SKM-1 treated with dmso at 0.1 percent for 144 hours (cell line): ENCODE measurements around the gene LMBR1L.
"Not testable (repeated sequence)": the region's sequence is repeated elsewhere in the genome, so short reads cannot be mapped to it uniquely, and the experiment has no call there.

Source experiments
- DNase-seq: peaks from one replicate; lab custom pipeline; 2025; ENCODE audit not compliant: unreplicated experiment; lab: John Stamatoyannopoulos, UW

The LMBR1L gene

GRCh38 chr12:49110464-49111155, at the start of gene LMBR1L:
Gene LMBR1L (minus strand): TSS chr12:49110847. CDS start chr12:49110555, 292 bp downstream.
- peak; percentile 89 for DNase-seq

GRCh38 chr12:49160399-49160798, 49.8 kb upstream of the LMBR1L start:
- DNase-seq: no peak

- no peak for DNase-seq
Measured at GRCh38 chr12:49154221-49154620, 43.6 kb upstream of the LMBR1L start.

- DNase-seq: no peak
Measured at GRCh38 chr12:49147384-49147783, 36.7 kb upstream of the LMBR1L start.

DNA sequence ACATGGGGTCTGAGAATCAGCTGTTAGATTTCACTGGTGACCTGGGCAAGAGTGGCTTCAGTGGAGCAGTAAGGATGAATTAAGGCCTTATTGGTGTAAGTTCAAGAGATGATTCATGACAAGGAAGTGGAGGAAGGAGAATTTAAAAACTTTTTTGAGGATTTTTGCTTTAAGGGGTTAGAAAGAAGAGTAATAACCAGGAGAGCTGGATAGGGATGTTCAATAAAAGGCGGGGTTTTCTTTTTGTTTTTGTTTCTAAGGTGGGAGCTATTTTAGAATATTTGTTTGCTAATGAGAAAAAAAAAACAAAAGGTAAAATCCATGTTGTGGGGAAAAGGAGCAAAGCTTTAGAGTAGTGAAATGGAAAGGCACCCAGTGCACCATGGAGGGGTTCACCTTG, 35.8 kb upstream of the LMBR1L start:
- DNase-seq: no peak

DNA sequence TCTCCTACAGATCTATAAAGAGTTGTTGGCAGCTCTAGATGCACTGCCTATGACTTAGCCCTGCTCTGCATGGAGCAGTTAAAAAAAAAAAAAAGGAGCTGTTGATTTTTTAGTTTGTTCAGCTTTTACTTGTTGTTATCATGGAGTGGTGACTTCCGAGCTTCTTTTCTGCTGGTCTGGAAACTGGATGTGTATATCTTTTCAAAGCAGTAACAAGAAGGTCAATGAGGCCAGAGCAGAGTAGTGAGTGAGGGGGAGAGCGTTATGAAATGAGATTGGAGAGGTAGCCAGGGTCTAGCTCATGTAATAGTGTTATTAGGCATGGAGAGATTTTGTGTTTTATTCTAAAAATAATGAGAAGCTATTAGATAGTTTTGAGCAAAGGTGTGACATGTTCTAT, 33.7 kb upstream of the LMBR1L start:
- DNase-seq: no peak

GRCh38 chr12:49138999-49139398, 28.4 kb upstream of the LMBR1L start:
- DNase-seq: no peak

DNA sequence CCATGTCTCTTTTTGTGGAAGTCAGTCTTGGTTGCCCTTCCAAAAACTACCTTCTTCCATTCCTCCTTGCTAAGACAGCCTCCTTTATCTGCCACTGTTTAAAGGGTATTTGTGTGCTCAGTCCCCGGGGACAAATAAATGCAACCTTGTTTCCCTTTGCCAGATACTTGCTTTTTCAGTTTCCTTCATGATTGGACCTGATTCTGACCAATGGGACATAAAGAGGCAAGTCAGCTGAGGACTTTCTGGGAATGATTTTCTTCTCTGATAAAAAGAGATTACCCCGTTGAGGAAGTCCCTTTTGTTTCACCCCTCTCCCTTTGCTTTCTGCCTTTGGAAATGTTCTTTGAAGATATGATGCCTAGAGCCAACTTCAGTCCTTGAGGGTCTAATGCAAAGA, 27.9 kb upstream of the LMBR1L start:
- no peak for DNase-seq

GRCh38 chr12:49137476-49137875, 26.8 kb upstream of the LMBR1L start:
- DNase-seq: no peak

DNA sequence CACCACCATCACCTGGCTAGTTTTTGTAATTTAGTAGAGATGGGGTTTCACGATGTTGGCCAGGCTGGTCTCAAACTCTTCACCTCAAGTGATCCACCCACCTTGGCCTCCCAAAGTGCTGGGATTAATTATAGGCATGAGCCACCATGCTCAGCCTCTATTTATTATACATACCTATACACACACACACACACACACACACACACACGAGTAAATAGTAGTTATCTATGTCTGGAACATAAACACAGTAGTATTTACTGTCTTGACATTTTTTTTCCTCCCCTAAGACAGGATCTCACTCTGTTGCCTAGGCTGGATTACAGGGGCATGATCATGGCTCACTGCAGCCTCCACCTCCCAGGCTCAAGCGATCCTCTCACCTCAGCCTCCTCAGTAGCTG, 26.4 kb upstream of the LMBR1L start:
- DNase-seq: not testable (repeated sequence)

- DNase-seq: no peak
Measured at GRCh38 chr12:49133590-49133989, 22.9 kb upstream of the LMBR1L start.

- DNase-seq: no peak
Measured at GRCh38 chr12:49133014-49133413, 22.4 kb upstream of the LMBR1L start.

GRCh38 chr12:49131894-49132461, 21.3 kb upstream of the LMBR1L start:
- DNase-seq: no peak

DNA sequence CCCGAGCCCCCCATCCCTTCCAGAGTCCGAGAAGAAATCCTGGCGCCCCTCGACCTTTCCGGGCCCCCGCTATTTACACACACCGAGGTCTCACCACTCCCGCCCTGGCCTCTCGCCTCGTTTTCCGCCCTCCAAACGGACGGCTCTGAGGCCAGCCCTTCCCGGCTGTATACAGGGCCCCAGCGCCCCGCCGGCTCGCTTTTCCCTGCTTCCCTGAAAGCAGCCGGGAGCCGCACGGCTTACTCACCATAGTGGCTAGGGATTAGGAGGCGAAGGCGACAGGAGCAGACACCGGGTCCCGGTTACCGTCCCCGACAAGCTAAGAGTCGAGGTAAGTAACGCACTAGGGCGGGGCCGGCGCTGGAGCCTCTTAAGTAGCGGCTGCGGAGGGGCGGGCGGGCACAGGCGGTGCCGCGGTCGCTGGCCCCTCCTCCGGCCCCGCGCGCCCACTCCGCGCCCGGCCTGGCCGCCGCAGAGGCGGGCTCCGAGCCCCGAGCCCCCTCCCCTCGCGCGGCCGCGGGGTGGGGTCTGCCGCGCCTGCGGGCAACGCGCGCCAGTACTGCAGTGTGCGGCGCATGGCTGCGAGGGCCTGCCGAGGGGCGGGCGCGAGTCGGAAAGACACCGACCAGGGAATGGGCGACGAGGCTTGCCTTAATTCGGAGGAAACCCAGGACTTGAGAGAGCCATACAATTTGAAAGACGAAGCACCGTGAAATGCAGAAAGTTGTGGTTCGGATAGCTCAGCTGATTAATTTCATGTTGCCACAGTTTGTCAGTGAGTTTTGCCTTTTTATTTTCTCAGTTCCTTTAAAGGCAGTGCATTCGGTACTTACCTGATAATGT, 20.6 kb upstream of the LMBR1L start, which contains the start of gene TUBA1B:
Gene TUBA1B (minus strand): TSS at position 345 of the 843 bp plus-strand sequence. CDS start 95 bp downstream, at position 250.
- DNase-seq: peak; percentile 55

DNA sequence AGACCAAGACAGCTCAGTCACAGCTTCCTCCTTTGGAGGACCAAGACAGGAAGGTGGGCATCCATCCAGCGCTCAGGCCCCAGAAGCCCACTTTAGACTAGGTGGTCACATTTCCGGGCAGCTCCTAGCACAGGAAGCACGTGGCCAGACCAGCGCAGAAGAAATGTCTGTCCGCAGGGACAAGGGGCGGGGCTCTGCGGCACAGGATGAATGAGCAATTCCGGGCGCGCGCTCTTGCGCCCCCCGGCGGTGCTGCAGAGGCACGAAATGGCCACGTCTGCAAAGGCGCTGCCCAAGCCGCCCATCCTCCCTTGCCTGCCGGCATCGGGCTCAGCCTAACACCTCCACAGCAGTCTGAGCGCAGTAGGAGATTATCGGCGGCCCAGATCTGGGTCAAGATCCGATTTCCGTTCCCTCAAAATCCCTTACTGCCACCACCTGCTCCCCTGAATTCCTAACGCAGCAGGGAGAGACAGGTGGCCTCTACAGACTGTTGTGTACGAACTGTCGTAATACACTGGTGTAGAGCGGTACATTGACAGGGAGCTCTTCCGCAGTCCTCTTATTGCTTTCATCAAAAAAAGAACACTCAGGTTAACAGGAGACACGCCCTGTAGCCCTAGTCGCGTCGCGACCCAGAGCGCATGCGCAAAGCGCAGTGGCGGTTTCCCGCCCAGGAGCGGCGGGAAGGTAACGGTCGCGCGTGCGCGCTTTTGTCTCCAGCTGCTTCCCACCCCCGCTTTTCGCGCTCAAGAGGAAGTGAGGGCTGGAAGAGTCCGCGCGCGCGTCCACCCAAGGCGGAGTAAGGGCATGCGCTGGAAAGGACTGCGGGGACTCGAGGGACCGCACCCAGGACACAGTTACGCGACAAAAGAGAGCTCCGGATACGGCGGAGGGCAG, 19.8 kb upstream of the LMBR1L start:
- DNase-seq: peak; percentile 80

DNA sequence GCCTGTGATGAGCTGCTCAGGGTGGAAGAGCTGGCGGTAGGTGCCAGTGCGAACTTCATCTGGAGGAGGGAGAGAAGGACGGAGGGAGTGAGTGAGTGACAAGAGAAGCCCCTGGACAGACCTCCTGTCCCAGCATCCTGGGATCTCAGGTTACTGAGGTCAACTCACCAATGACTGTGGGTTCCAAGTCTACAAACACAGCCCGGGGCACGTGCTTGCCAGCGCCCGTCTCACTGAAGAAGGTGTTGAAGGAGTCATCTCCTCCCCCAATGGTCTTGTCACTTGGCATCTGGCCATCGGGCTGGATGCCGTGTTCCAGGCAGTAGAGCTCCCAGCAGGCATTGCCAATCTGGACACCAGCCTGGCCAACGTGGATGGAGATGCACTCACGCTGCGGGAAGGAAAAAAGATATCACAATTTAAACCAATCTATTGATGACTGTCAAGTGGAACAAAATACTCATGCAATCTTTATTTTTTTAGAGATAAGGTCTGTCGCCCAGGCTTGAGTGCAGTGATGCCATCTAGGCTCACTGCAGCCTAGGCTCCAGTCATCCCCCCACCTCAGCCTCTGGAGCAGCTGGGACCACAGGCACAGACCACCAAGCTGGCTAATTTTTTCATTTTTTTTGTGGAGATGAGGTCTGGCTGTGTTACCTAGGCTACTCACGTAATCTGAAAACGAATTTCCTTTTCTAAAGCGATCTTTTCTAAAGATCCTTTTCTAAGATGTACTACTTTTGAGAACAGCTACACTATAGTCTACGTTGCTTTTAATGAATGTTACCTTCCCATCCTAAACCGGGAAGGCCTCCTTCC, 18.9 kb upstream of the LMBR1L start:
- no peak for DNase-seq

DNA sequence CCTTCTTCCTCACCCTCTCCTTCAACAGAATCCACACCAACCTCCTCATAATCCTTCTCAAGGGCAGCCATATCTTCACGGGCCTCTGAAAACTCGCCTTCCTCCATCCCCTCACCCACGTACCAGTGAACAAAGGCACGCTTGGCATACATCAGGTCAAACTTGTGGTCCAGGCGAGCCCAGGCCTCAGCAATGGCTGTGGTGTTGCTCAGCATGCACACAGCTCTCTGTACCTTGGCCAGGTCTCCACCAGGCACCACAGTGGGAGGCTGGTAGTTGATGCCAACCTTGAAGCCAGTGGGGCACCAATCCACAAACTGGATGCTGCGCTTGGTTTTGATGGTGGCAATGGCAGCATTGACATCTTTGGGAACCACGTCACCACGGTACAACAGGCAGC, 17.3 kb upstream of the LMBR1L start:
- DNase-seq: not testable (repeated sequence)

DNA sequence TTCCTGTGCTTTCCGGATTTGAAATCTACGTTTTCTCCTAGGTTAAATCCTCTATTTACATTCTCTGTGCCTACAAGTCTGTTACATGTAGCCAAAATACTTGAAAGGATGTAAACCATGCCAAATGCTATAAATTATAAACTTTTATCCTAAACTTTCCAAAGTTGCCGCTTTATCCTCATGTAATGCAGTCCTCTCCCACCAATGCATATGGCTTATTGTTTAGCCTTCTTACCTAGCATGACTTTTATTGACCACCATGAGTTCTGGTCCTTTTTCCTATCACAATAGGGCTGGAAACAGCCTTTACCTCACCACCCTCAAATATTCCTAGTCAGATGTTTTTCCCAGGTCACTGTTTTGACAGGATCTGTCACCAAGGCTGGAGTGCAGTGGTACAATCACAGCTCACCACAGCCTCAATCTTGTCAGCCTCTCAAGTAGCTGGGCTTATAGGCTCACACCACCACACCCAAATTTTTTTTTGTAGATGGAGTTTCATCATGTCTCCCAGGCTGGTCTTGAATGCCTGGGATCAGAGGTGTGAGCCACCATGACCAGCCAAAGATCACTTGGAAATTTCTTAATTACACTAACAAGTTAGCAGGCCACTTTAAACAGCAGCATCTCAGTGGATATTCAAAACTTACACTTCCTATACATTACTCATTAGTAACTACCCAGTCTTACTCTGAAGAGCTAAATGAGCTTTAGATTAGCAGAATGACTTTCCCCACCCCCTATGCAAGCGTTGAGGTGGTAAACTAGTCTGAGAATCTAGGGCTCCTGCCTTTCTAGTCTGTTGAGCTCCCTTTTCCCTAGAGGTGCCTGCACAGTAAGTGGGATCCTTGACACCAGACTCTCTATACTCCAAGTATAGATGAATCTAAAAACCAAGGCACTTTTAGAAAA, 16.5 kb upstream of the LMBR1L start:
- no peak for DNase-seq
